ENCODE results near the gene GFI1.

GFI1 gene

GRCh38 chr1:92482665-92483609 lies 3.8 kb downstream of the GFI1 start:
- peak overlapping the region; percentile 94 for H3K4me3 ChIP-seq (ENCODE audit: low read depth, low read length)
- DNase-seq (ENCODE audit: low read depth) = peak; percentile 46
- TF ChIP-seq CTCF (IDR thresholded peaks at IDR 0.05; ENCODE audit: insufficient read depth, low read depth, low read length, missing control alignments) = no peak

- DNase-seq (ENCODE audit: low read depth) = no peak
- TF ChIP-seq CTCF (IDR thresholded peaks at IDR 0.05; ENCODE audit: insufficient read depth, low read depth, low read length, missing control alignments) = no peak
- H3K4me3 ChIP-seq (ENCODE audit: low read depth, low read length) = peak overlapping the region; percentile 94
Measured at GRCh38 chr1:92481971-92482664, 4.6 kb downstream of the GFI1 start.

- TF ChIP-seq CTCF (IDR thresholded peaks at IDR 0.05; ENCODE audit: insufficient read depth, low read depth, low read length, missing control alignments) = no peak
- no peak overlapping the region for H3K4me3 ChIP-seq (ENCODE audit: low read depth, low read length)
- no peak for DNase-seq (ENCODE audit: low read depth)
Measured at GRCh38 chr1:92481599-92481925, 5.2 kb downstream of the GFI1 start.

GRCh38 chr1:92480813-92481598 lies 5.7 kb downstream of the GFI1 start:
- no peak for TF ChIP-seq CTCF (IDR thresholded peaks at IDR 0.05; ENCODE audit: insufficient read depth, low read depth, low read length, missing control alignments)
- DNase-seq (ENCODE audit: low read depth) = no peak
- no peak overlapping the region for H3K4me3 ChIP-seq (ENCODE audit: low read depth, low read length)

- TF ChIP-seq CTCF (IDR thresholded peaks at IDR 0.05; ENCODE audit: insufficient read depth, low read depth, low read length, missing control alignments) = no peak
- no peak for DNase-seq (ENCODE audit: low read depth)
- H3K4me3 ChIP-seq (ENCODE audit: low read depth, low read length) = no peak overlapping the region
Measured at GRCh38 chr1:92480200-92480812, 6.4 kb downstream of the GFI1 start.

- no peak for TF ChIP-seq CTCF (IDR thresholded peaks at IDR 0.05; ENCODE audit: insufficient read depth, low read depth, low read length, missing control alignments)
- no peak overlapping the region for H3K4me3 ChIP-seq (ENCODE audit: low read depth, low read length)
- DNase-seq (ENCODE audit: low read depth) = no peak
Measured at GRCh38 chr1:92479587-92479986, 7.1 kb downstream of the GFI1 start.
